Stimulated activated naive B cell treated with anti-CD40 and anti-IgM and Interleukin-4, amounts not matched to agents 10 μg/mL and 1 μg/mL and 100 μg/mL, for 72 hours (primary cell): ENCODE results near the gene PDZRN3.

ENCODE experiments used
- ATAC-seq, 2 donors: fragments of 150-1000 bp; cut with Tn5 transposase; replicated peaks; 2 replicates each; pipeline ENCODE4 v1.10.0; 2021; ENCODE audit warnings: moderate library complexity in 1 of 2
- DNase-seq: peaks from one replicate; pipeline ENCODE4 v3.0.0; 2021
- H3K27ac Mint-ChIP-seq: one replicate; pipeline ENCODE4 v1.8.0; 2022; ENCODE audit warnings: mild to moderate bottlenecking, mixed read lengths
- H3K27me3 Mint-ChIP-seq, 2 donors: one replicate each; pipeline ENCODE4 v1.8.0; 2022; ENCODE audit warnings: mixed read lengths in 2 of 2
- H3K36me3 Mint-ChIP-seq, 2 donors: one replicate each; pipeline ENCODE4 v1.8.0; 2022; ENCODE audit warnings: mixed read lengths in 2 of 2, mild to moderate bottlenecking in 1 of 2
- H3K4me1 Mint-ChIP-seq, 2 donors: one replicate each; pipeline ENCODE4 v1.8.0; 2022; ENCODE audit warnings: mixed read lengths in 2 of 2, mild to moderate bottlenecking in 1 of 2
- H3K4me3 Mint-ChIP-seq, 2 donors: one replicate each; pipeline ENCODE4 v1.8.0; 2022; ENCODE audit warnings: mild to moderate bottlenecking in 2 of 2, mixed read lengths in 2 of 2, moderate library complexity in 1 of 2
- H3K9me3 Mint-ChIP-seq, 2 donors: one replicate each; pipeline ENCODE4 v1.8.0; 2022; ENCODE audit warnings: mixed read lengths in 2 of 2, mild to moderate bottlenecking in 1 of 2

PDZRN3 gene

GRCh38 chr3:73609655-73610054 is 15.1 kb downstream of the PDZRN3 start:
- no peak for DNase-seq
- ATAC-seq = no peak

GRCh38 chr3:73609315-73609641 is 15.5 kb downstream of the PDZRN3 start:
- Mint-ChIP-seq H3K27ac (no peak overlapping the region), H3K36me3 (no peaks in the 10 kb centered on the region), H3K4me1 (no peaks in the 10 kb centered on the region), H3K9me3 (peaks cover 0 to 3% of the 10 kb centered on the region in 2 donors), H3K27me3 (peaks cover 0 to 5% of the 10 kb centered on the region in 2 donors), H3K4me3 (no peak overlapping the region)
- DNase-seq (no peak), ATAC-seq (no peak)

More at GRCh38 chr3:73609655-73610054, 15.1 kb downstream of the PDZRN3 start:
- H3K27me3 Mint-ChIP-seq = peaks cover 0 to 5% of the 10 kb centered on the region in 2 donors
- no peaks in the 10 kb centered on the region for H3K4me1 Mint-ChIP-seq
- H3K4me3 Mint-ChIP-seq = no peak overlapping the region
- H3K27ac Mint-ChIP-seq = no peak overlapping the region
- no peaks in the 10 kb centered on the region for H3K36me3 Mint-ChIP-seq
- peaks cover 0 to 3% of the 10 kb centered on the region in 2 donors for H3K9me3 Mint-ChIP-seq

GRCh38 chr3:73608456-73609314 is 16.1 kb downstream of the PDZRN3 start:
- Mint-ChIP-seq H3K4me1 (no peaks in the 10 kb centered on the region), H3K27me3 (peaks cover 0 to 5% of the 10 kb centered on the region in 2 donors), H3K27ac (no peak overlapping the region), H3K36me3 (no peaks in the 10 kb centered on the region), H3K4me3 (no peak overlapping the region), H3K9me3 (peaks cover 0 to 3% of the 10 kb centered on the region in 2 donors)
- ATAC-seq (no peak), DNase-seq (no peak)

- no peak overlapping the region for H3K4me3 Mint-ChIP-seq
Observed at GRCh38 chr3:73605861-73606260, 18.9 kb downstream of the PDZRN3 start.

GRCh38 chr3:73605412-73605811 is 19.3 kb downstream of the PDZRN3 start:
- no peak overlapping the region for H3K27ac Mint-ChIP-seq
- peaks cover 0 to 2% of the 10 kb centered on the region in 2 donors for H3K9me3 Mint-ChIP-seq
- DNase-seq (no peak), ATAC-seq (no peak)
- no peaks in the 10 kb centered on the region for H3K36me3 Mint-ChIP-seq
- no peaks in the 10 kb centered on the region for H3K27me3 Mint-ChIP-seq
- H3K4me1 Mint-ChIP-seq = no peaks in the 10 kb centered on the region
- no peak overlapping the region for H3K4me3 Mint-ChIP-seq

More at GRCh38 chr3:73605861-73606260, 18.9 kb downstream of the PDZRN3 start:
- ATAC-seq (no peak), DNase-seq (no peak)
- Mint-ChIP-seq H3K27ac (no peak overlapping the region), H3K9me3 (peaks cover 0 to 2% of the 10 kb centered on the region in 2 donors), H3K27me3 (no peaks in the 10 kb centered on the region), H3K36me3 (no peaks in the 10 kb centered on the region), H3K4me1 (no peaks in the 10 kb centered on the region)

- no peaks in the 10 kb centered on the region for H3K36me3 Mint-ChIP-seq
- H3K27me3 Mint-ChIP-seq = no peaks in the 10 kb centered on the region
- no peak overlapping the region for H3K4me3 Mint-ChIP-seq
- no peak for DNase-seq
- no peaks in the 10 kb centered on the region for H3K4me1 Mint-ChIP-seq
- H3K9me3 Mint-ChIP-seq = peaks cover 0 to 2% of the 10 kb centered on the region in 2 donors
- H3K27ac Mint-ChIP-seq = no peak overlapping the region
- ATAC-seq = no peak
Observed at GRCh38 chr3:73604451-73604850, 20.3 kb downstream of the PDZRN3 start.

GRCh38 chr3:73603762-73604171 is 21.0 kb downstream of the PDZRN3 start:
- peaks cover 0 to 2% of the 10 kb centered on the region in 2 donors for H3K9me3 Mint-ChIP-seq
- no peak overlapping the region for H3K4me3 Mint-ChIP-seq
- no peak for ATAC-seq
- H3K27me3 Mint-ChIP-seq = no peaks in the 10 kb centered on the region
- H3K4me1 Mint-ChIP-seq = no peaks in the 10 kb centered on the region
- no peak for DNase-seq
- no peaks in the 10 kb centered on the region for H3K36me3 Mint-ChIP-seq
- H3K27ac Mint-ChIP-seq = no peak overlapping the region

- Mint-ChIP-seq H3K4me1 (no peaks in the 10 kb centered on the region), H3K36me3 (no peaks in the 10 kb centered on the region), H3K27me3 (no peaks in the 10 kb centered on the region), H3K9me3 (peaks cover 0 to 2% of the 10 kb centered on the region in 2 donors), H3K27ac (no peak overlapping the region), H3K4me3 (no peak overlapping the region)
- DNase-seq = no peak
- ATAC-seq = no peak
Observed at GRCh38 chr3:73602170-73602569, 22.6 kb downstream of the PDZRN3 start.

- Mint-ChIP-seq H3K4me3 (no peak overlapping the region), H3K27ac (no peak overlapping the region), H3K9me3 (peaks cover 0 to 2% of the 10 kb centered on the region in 2 donors), H3K36me3 (no peaks in the 10 kb centered on the region), H3K27me3 (peaks cover 0 to under 1% of the 10 kb centered on the region in 2 donors), H3K4me1 (no peaks in the 10 kb centered on the region)
- no peak for ATAC-seq
- no peak for DNase-seq
Observed at GRCh38 chr3:73601481-73601880, 23.3 kb downstream of the PDZRN3 start.

GRCh38 chr3:73601011-73601410 is 23.7 kb downstream of the PDZRN3 start:
- Mint-ChIP-seq H3K27me3 (peaks cover 0 to 6% of the 10 kb centered on the region in 2 donors), H3K9me3 (peaks cover 0 to 2% of the 10 kb centered on the region in 2 donors), H3K4me3 (no peak overlapping the region), H3K4me1 (no peaks in the 10 kb centered on the region), H3K27ac (no peak overlapping the region), H3K36me3 (no peaks in the 10 kb centered on the region)
- no peak for ATAC-seq
- DNase-seq = no peak

GRCh38 chr3:73600293-73600938 is 24.3 kb downstream of the PDZRN3 start:
- no peak for ATAC-seq
- Mint-ChIP-seq H3K27ac (no peak overlapping the region), H3K4me3 (no peak overlapping the region), H3K9me3 (peaks cover 0 to 2% of the 10 kb centered on the region in 2 donors), H3K27me3 (peaks cover 0 to 8% of the 10 kb centered on the region in 2 donors), H3K36me3 (no peaks in the 10 kb centered on the region), H3K4me1 (no peaks in the 10 kb centered on the region)
- DNase-seq = no peak

- H3K4me1 Mint-ChIP-seq = no peaks in the 10 kb centered on the region
- no peak for DNase-seq
- ATAC-seq = no peak
- H3K27ac Mint-ChIP-seq = no peak overlapping the region
- peaks cover 0 to 2% of the 10 kb centered on the region in 2 donors for H3K9me3 Mint-ChIP-seq
- peaks cover 0 to 8% of the 10 kb centered on the region in 2 donors for H3K27me3 Mint-ChIP-seq
- no peak overlapping the region for H3K4me3 Mint-ChIP-seq
- H3K36me3 Mint-ChIP-seq = no peaks in the 10 kb centered on the region
Observed at GRCh38 chr3:73599605-73600004, 25.1 kb downstream of the PDZRN3 start.

- no peak for ATAC-seq
- DNase-seq = no peak
- no peak overlapping the region for H3K4me3 Mint-ChIP-seq
- no peak overlapping the region for H3K27ac Mint-ChIP-seq
- H3K27me3 Mint-ChIP-seq = peaks cover 0 to 8% of the 10 kb centered on the region in 2 donors
- no peaks in the 10 kb centered on the region for H3K4me1 Mint-ChIP-seq
- H3K9me3 Mint-ChIP-seq = peaks cover 0 to 2% of the 10 kb centered on the region in 2 donors
- no peaks in the 10 kb centered on the region for H3K36me3 Mint-ChIP-seq
Observed at GRCh38 chr3:73597476-73597875, 27.3 kb downstream of the PDZRN3 start.

- no peaks in the 10 kb centered on the region for H3K9me3 Mint-ChIP-seq
- ATAC-seq (no peak), DNase-seq (no peak)
- H3K27ac Mint-ChIP-seq = no peak overlapping the region
- peaks cover 0 to 14% of the 10 kb centered on the region in 2 donors for H3K27me3 Mint-ChIP-seq
- no peaks in the 10 kb centered on the region for H3K36me3 Mint-ChIP-seq
- no peak overlapping the region for H3K4me3 Mint-ChIP-seq
- no peaks in the 10 kb centered on the region for H3K4me1 Mint-ChIP-seq
Observed at GRCh38 chr3:73592154-73593144, 32.3 kb downstream of the PDZRN3 start.
